Psoas muscle (tissue), 8 donors: ENCODE measurements around the gene G6PC3. TPM values are rescaled to one million over a fixed set of nuclear protein-coding genes. Genes with fewer than 3 reads are reported as not detected.

Experiments
- ATAC-seq, 4 donors: fragments of 200-7000 bp; cut with Tn5 transposase; one replicate each; pipeline ENCODE4 v1.9.1; 2020; ENCODE audit warnings: moderate library complexity in 3 of 4, mild to moderate bottlenecking in 2 of 4
- DNase-seq, 2 donors: peaks; one replicate each; pipeline ENCODE4 v3.0.0-alpha.2; 2020
- H3K27ac ChIP-seq: fragments of 200-600 bp; one replicate; pipeline ENCODE4 v1.8.0; 2022
- H3K27me3 ChIP-seq, 3 donors: fragments of 200-600 bp in 1 of 3; one replicate each; pipeline versions ENCODE4 v1.6.1 to v1.8.0; 2013 to 2022; ENCODE audit warnings: low read length in 2 of 3, mild to moderate bottlenecking in 2 of 3, moderate library complexity in 1 of 3; ENCODE audit not compliant: insufficient read depth in 3 of 3
- H3K36me3 ChIP-seq, 2 donors: fragments of 200-600 bp in 1 of 2; one replicate each; pipeline versions ENCODE4 v1.6.1 to v1.8.0; 2013 to 2022; ENCODE audit warnings: low read depth in 1 of 2, mild to moderate bottlenecking in 1 of 2, moderate library complexity in 1 of 2; ENCODE audit not compliant: insufficient read depth in 1 of 2
- H3K4me1 ChIP-seq: fragments of 200-600 bp; one replicate; pipeline ENCODE4 v1.8.0; 2022
- H3K4me3 ChIP-seq: fragments of 200-600 bp; one replicate; pipeline ENCODE4 v1.8.0; 2022; ENCODE audit warnings: mild to moderate bottlenecking
- H3K9me3 ChIP-seq: fragments of 200-600 bp; one replicate; pipeline ENCODE4 v1.8.0; 2022
- CTCF ChIP-seq: fragments of 200-600 bp; IDR thresholded peaks from one replicate; pipeline ENCODE4 v1.8.0; 2022; ENCODE audit warnings: antibody characterized with exemption
- WGBS, 3 donors: extraction: QIAGEN DNeasy Blood & Tissue Kit; methylation state at CpG; one replicate each; pipeline versions ENCODE4 v1.1.6 to v1.1.7; 2013; 5-methylcytosine and 5-hydroxymethylcytosine counted together
- intact Hi-C, 2 donors: fragments of 100-400 bp; cut with DNase I; formaldehyde crosslinking; loops; one replicate each; pipeline versions ENCODE4 v1.11.0 to v1.14.2; 2022
- polyA plus RNA-seq, 3 donors: library from polyadenylated mRNA; stranded (reverse); fragments of 200-250 nt; gene quantifications; one replicate each; pipeline ENCODE4 v1.2.3, GENCODE V29; 2013
- total RNA-seq, 4 donors: library from RNA; stranded (reverse); fragmentation: NEBNext Ultra II Directional in 2 of 4; extraction: Animal tissue kit (Norgen Biotek cat#: 25700) in 2 of 4; gene quantifications; one replicate each; pipeline versions ENCODE4 v1.2.1 to v1.2.4, GENCODE V29; 2021 to 2023
- donor health status: healthy with polysubstance abuse.
- donor health status: DM: no; HTN: no; CAD: no; lungs with moderate emphysema.
- donor health status: Bipolar disorder and iron deficiency.
- donor health status: healthy.
- donor health status: DM: yes; HTN: yes; CAD: no.
- donor health status: DM: no; HTN: no; CAD: no.
- donor health status: DM: no; HTN: no; CAD: no.
- donor health status: DM: yes; HTN: yes; CAD: no.

Gene G6PC3
- total and polyA plus RNA-seq, 7 donors: 27.7 to 72.9 (median 43.3) TPM

GRCh38 chr17:44093231-44093900, 22.8 kb downstream of the G6PC3 start:
- no peaks in the 10 kb centered on the region for H3K27me3 ChIP-seq
- no peak overlapping the region for H3K4me3 ChIP-seq
- peaks cover 36% of the 10 kb centered on the region for H3K4me1 ChIP-seq
- 53 to 68% (median 59%) methylated on average over 21 of the region's 21 CpGs for WGBS, 3 donors
- intact Hi-C loops: no loop called here
- no peak for ATAC-seq
- peaks cover 0 to 56% of the 10 kb centered on the region in 2 donors for H3K36me3 ChIP-seq
- H3K9me3 ChIP-seq: no peaks in the 10 kb centered on the region
- peak overlapping the region; percentile 46 for H3K27ac ChIP-seq
- no peak for TF ChIP-seq CTCF
- DNase-seq: no peak

DNA sequence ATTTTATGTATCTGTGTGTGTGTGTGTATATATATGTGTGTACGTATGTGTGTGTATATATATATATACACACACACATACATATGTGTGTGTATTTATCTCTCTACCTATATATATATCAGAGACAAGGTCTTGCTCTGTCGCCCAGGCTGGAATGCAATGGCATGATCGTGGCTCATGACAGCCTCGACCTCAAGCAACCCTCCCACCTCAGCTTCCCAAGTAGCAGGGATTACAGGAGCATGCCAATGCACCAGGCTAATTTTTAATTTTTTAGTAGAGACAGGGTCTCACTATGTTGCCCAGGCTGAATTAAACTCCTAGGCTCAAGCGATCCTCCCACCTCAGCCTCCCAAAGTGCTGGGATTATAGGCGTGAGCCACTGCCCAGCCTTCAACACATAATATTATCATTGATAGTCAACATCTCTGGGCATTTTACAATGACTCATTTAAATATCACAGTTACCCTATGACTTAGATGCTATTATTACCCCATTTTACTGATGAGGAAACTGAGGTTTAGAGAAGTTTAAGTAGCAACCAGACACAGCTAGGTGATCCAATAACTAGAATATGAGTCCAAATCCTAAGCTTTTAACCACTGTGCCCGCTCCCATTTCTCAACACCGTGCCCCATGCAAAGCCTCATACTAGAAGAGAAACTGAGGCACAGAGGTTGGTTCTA, 24.3 kb downstream of the G6PC3 start:
- intact Hi-C loops: loop anchor here in 1 of 2 donors (2.0 kb wide), 1 partner anchor 24 kb away; the partner anchor contains the start of gene G6PC3
- H3K36me3 ChIP-seq: peaks cover 0 to 42% of the 10 kb centered on the region in 2 donors
- peaks cover 48% of the 10 kb centered on the region for H3K4me1 ChIP-seq
- H3K27ac ChIP-seq: peak overlapping the region; percentile 92
- H3K4me3 ChIP-seq: peak overlapping the region; percentile 56
- whole genome bisulfite sequencing, 3 donors: 50 to 61% (median 58%) methylated on average over 8 of the region's 8 CpGs
- H3K27me3 ChIP-seq: no peaks in the 10 kb centered on the region
- ATAC-seq (no peak), DNase-seq (no peak)
- H3K9me3 ChIP-seq: no peaks in the 10 kb centered on the region
- no peak for TF ChIP-seq CTCF

- Histone ChIP-seq H3K4me1 (peaks cover 52% of the 10 kb centered on the region), H3K36me3 (peaks cover 0 to 37% of the 10 kb centered on the region in 2 donors), H3K9me3 (no peaks in the 10 kb centered on the region), H3K4me3 (peak overlapping the region; percentile 56), H3K27ac (peak overlapping the region; percentile 92), H3K27me3 (no peaks in the 10 kb centered on the region)
- DNase-seq: no peak
- WGBS, 3 donors: 0 to 5% (median 0%) methylated on average over 2 of the region's 2 CpGs
- peak in 3 of 4 donors; percentile 6 to 18 (median 9) for ATAC-seq
- no peak for TF ChIP-seq CTCF
- intact Hi-C loops: loop anchor here in 1 of 2 donors (2.0 kb wide), 1 partner anchor 25 kb away; the partner anchor contains the start of gene G6PC3
Measured at GRCh38 chr17:44095388-44095646, 24.8 kb downstream of the G6PC3 start.

- DNase-seq: peak; percentile 68 to 82
- 11 to 20% (median 14%) methylated on average over 12 of the region's 12 CpGs for WGBS, 3 donors
- no peak for TF ChIP-seq CTCF
- Histone ChIP-seq H3K36me3 (peaks cover 0 to 31% of the 10 kb centered on the region in 2 donors), H3K27ac (peak overlapping the region; percentile 92), H3K4me1 (peaks cover 57% of the 10 kb centered on the region), H3K9me3 (no peaks in the 10 kb centered on the region), H3K4me3 (peak overlapping the region; percentile 56), H3K27me3 (no peaks in the 10 kb centered on the region)
- peak; percentile 64 to 75 (median 70) for ATAC-seq
- intact Hi-C loops: loop anchor here in 1 of 2 donors (2.0 kb wide), 1 partner anchor 25 kb away; the partner anchor contains the start of gene G6PC3
Measured at GRCh38 chr17:44095647-44096496, 25.3 kb downstream of the G6PC3 start.
